HuH-7.5 (cell line): ENCODE results near the gene ACOX1.

Source experiments
- DNase-seq: peaks from one replicate; pipeline ENCODE4 v3.0.0; 2011; ENCODE audit warnings: low spot score

The ACOX1 gene

DNA sequence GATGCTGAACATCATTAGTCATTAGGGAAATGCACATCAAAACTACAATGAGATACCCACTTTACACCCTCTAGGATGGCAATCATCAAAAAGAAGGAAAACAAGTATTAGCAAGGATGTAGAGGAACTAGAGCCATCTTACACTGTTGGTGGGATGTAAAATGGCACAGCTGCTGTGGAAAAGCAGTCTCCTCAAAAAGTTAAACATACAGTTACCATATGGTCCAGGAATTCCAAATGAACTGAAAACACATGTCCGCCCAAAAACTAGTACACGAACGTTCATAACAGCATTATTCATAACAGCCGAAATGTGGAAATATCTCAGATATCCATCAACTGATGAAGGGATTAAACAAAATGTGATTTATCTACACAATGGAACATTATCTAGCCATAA lies 45.2 kb downstream of the ACOX1 start:
- DNase-seq, result no peak

DNA sequence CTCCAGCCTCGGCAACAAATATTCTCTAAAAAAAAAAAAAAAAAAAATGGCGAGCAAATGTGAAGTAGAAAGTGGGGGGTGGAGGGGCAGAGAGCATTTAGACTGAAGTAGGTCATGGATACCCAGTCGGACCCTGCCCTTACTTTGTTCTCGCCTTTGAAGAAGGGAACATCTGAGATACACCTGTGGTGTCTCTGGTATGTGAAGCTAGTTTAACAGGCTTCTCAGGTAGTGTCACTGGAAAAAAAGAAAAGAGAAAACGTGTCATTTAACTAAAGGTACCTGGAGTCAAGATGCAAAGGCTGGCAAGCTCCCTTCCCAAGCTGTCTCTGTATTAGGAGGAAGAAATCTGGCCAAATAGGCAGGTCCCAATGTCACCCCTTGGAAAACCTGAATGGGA lies 46.1 kb downstream of the ACOX1 start:
- DNase-seq, result no peak

DNA sequence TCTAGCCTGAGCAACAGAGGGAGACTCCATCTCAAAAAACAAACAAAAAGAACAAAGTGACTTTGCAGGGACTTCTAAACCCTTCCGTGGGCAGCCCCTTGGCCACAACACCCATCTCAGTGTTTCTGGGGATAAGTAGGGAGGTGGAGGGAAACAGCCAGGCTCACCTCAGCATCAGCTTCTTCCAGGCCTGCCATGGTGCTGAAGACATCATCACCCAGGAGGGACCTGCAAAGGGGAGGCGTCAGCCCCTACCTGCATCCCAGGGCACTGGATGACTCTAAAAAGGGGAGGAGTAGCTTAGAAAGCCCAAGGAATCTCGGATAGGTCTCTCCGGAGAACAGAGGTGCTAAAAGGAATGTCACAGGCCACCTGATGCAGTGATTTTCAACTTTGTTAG lies 47.9 kb downstream of the ACOX1 start:
- DNase-seq, result no peak

DNA sequence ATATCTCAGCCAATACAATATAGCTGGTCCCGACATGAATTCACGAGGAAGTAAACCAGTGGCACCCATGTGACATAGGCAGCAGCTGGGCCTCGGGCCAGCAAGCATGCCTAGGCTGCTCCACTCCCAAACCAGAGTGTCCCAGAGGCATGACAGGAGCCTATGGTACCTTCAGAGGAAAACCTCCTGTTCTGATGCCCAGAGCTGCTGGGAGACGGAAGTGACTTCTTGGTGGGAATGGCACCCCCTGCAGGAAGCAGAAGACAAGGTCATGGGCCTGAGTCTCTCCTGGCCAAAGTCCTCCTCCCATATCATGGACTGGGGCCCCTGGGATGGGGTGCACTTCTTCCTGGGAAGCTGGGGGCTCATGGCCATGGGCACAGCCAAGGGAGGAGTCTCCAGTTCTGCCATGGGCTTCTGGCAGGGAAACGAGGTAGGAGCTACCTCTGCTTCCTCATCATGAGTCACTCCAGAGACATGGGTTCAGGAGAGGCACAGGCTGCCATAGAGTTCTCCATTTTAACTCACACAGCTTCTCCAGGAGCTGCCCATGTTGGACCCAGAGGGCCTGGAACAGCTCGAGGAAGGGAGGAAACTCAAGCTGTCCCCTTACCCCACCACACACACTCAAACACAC lies 51.6 kb downstream of the ACOX1 start:
- DNase-seq, result peak; percentile 78

DNA sequence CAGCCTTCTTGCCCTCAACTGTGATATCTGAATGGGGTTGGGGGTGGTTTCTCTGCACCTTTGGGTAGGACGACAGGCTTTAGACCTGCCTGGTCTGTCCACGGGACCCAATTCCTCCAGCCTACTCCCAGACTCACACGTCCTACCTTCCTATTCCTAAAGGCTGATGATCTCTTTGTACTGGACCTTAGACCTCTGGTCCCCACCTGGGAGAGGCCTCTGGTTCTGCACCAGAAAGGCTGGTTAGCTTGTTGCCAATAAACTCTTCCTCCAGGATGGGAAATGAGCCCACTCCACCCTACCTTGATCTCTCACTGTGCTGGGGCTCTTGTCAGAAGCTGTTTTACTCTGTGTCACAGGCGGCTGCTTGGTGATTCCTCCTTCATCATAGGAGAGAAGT lies 52.5 kb downstream of the ACOX1 start:
- no peak for DNase-seq

DNA sequence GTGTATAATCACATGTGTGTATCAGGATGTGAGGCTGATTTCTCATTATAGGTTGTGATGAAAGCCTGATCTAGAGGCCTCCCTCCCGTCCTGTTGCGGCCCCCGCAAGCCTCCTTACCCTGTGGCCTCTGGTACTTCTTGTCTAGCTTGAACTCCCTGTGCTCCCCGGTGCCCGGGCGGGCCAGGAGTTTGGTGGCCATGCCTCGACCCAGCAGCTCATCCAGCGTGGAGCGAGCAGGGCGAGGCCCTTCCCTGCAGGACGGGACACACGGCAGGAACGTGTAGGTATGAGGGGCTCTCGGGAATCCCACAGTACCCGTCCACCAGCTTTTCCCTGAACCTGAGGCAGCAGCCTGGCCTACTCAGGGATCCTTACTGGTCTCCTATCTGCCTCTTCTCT lies 53.1 kb downstream of the ACOX1 start:
- DNase-seq, result no peak

DNA sequence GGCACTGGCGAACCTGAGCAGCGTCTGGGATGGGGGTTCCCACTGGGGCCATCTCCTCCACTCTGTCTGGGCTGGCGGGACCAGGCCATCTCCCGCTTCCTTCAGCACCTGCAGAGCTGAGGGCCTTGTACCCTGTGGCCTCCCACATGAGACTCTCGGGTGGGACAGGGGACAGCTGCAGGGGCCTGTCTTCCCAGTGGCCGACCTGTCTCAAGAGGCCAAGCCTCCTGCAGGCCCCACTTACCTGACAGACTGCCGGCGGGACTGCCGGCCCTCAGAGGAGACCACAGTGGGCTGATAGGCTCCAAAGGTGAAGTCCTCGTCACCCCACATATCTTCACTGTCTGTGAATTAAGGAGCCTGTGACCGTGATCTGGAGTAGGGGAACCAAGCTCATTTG lies 53.9 kb downstream of the ACOX1 start:
- no peak for DNase-seq

DNA sequence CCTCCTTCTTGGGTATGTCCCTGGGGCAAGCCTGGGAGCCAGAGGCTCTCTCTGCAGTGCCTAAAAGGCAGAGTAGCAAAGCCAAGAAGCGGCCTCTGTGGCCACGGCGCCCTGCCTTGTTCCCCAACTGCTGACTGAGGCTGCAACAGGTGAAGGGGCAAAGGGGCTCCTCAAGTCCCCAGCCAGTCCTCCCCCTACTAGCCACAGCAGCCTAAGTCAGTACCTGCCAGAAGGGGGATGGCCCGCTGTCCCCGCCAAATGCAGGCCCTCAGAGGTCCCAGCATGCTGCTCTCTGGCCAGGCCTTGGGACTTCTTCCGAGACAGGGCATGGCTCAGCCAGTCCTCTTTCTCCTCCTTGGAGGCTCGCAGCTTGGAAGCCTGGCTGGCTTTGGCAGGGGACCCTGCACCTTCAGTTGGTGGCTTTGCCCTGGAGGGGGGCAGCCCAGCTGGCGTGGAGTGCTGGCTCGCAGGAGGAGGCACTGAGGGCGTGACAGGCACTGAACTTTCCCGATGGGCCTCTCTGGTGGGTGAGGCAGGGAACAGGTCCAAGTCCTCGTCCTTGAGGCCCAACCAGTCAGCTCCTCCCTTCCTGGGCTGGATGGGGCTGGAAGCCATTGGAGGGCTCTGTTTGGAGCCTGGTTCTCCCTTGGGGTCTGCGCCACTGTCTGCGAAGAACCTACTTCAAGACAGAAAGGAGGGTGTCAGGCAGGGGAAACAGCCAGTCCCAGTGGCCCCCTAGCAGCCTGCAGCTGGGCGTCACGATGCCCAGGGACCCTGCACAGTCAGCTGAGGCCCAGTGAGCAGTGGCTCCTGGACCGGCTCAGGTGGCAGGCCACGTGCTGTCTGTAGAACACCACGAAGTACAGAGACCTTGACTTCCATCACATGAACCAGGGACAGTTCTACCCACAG lies 55.7 kb downstream of the ACOX1 start:
- DNase-seq, result no peak

DNA sequence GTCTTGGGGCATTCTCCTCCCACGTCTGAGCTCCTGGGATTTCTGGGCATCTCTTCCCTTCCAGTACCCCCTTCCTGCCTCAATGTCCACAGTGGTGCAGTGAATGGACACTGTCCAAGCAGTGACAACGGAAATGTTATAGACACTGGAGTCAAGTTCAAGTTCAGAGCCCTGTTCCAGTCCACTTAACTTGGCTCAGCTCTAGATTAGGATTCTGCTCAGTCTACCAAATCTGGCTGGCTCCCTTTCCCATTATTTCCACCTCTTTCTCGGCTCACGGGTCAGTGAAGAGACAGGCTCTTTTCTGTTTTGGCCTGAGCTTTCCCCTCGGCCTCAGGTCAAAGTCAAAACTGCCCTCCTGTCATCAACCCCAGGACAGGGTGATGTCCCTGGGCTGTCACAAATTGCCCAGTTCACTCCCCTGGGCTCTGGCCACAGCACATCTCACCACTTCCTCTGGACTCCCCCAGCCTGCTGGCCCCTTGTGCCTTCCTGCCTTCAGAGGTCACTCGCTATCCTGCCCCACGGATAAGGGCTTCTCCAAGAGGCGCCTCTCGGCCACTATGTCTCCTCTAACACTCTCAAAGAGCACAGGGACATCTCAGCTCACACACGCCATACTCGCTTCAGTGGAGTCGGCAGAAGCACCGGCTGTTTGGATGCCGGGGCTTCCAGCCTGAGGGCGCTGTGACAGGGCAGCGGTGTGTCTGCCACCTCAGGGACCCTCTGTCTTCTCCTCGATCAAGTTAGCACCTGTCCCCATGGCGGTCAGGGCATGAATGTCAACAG lies 56.6 kb downstream of the ACOX1 start:
- DNase-seq, result no peak

DNA sequence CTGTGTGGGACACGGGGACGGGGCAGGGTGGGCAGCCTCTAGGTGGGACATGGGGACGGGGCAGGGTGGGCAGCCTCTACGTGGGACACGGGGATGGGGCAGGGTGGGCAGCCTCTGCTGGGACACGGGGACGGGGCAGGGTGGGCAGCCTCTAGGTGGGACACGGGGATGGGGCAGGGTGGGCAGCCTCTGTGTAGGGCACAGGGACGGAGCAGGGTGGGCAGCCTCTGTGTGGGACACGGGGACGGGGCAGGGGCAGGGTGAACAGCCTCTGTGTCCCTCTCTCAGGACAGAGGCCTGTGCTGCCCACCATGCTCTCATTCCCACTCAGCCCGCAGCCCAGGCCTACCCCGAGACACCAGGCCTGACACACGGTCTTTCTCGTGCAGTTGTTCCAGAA lies 57.4 kb downstream of the ACOX1 start:
- DNase-seq, result no peak

DNA sequence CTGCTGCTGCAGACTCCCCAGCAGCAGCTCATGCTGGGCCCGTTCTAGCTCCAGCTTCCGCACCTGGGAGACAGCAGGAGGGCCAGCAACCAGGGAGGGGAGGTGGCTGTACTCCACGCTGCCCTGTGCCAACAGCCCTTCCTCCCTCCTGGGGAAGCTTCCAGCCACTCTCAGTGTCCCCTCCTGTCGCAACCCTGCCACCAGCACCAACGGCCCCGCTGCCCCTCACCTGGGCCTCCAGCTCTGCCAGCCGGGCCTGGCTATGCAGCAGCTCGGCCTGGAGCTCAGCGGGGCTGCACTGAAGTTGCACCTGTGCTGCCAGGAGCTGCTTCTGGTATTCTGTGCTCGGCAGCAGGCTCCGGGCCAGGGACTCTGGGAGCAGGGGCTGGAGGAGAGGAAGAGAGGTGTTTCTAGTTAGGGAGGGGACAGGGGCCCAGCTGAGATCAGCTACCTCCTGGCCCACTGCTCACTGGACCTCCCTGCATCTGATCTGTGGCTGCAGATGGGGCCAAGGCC lies 58.9 kb downstream of the ACOX1 start:
- DNase-seq, result no peak

DNA sequence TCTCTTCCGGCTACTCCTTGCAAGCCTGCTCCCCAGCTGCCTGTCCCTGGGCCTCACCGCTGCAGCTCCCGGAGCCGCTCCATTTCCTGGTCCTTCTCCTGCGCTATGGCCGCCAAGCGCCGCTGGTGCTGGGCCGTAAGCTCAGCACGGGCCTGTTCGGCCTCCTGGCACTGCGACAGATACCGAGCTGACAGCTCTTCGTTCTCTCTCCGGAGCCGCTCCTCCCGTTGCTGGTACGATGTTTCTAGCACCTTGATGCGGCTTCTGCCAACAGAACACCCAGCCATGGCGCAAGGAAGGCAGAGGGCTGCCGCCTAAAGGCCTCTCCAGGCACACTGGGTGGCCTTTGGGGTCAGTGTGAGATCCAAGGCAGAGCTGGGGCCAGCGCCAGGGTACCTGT lies 59.4 kb downstream of the ACOX1 start:
- no peak for DNase-seq

DNA sequence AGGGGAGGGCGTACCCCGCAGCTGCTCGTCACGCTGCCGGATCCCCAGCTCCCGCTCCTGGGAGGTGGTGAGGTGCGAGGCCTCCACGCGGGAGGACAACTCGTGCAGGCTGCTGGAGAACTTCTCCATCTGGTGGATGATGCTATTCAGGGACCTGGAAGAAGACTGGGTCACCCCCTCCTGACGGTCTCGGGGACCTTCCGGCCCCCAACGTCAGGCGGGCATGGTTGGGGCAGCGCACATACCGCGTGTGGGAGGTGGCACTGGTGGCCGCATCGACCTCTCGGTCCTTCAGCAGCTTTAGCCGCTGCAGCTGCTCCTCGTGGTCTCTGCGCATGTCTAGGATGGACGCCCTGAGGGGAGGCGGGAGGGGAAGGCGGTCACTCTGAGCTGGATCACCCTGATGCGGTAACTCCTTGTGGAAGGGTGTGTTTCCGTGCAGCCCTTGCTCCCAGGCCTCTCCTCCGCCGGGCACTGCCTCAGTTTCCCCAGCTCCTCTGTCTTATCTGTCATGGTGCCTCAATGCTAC lies 61.0 kb downstream of the ACOX1 start:
- DNase-seq, result no peak

DNA sequence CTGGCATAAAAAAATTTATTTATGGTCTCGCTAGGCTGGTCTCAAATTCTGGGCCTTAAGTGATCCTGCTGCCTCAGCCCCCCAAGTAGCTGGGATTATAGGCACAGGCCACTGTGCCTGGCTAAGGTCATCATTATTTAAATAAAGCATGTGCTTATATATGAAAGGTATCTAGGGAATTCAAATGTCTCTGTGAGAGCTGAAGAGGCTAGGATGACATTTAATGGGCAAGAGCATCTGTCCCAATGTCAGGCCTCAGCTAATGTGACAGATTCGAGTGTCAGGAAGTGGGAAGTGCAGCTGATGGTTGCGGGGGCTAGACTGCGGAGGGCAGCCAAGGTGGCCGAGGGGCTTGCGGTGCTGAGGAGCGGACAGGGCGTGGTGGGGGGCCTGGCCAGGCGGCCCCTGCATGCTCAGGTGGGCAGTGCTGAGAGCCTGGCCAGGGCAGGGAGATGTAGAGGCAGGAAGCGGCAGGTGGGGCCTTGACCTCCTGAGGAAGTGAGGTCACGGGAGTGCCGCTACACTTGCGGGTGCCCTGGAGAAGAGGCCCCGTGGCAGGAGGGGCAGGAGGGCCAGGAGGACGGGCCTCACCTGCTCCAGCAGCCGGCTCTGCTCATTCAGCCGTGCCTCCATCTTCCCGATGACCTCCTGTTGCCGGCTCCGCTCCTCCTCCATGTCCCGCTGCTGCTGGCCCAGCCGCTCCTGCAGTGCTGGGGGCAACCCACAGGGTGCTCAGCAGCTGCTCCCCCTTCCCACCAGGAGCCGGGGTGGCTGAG lies 61.6 kb downstream of the ACOX1 start:
- no peak for DNase-seq

DNA sequence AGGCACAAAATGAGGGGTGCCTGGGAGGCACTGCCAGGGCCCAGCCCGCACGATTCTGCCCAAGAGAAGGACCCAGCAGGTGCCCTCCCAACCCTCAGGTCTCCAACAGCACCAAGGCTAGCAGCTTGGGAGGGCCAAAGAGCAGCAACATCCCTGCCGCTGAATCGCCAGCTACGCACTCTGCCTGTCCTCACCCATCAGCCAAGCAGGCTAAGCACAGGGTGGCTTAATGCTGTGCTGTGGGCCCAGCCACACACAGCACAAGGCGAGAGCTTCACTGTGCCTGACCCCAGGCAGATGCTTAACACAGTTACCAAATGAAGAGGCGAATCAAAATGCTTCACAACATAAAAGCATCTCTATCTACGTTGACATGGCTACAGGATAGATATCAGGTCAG lies 63.7 kb downstream of the ACOX1 start:
- no peak for DNase-seq

DNA sequence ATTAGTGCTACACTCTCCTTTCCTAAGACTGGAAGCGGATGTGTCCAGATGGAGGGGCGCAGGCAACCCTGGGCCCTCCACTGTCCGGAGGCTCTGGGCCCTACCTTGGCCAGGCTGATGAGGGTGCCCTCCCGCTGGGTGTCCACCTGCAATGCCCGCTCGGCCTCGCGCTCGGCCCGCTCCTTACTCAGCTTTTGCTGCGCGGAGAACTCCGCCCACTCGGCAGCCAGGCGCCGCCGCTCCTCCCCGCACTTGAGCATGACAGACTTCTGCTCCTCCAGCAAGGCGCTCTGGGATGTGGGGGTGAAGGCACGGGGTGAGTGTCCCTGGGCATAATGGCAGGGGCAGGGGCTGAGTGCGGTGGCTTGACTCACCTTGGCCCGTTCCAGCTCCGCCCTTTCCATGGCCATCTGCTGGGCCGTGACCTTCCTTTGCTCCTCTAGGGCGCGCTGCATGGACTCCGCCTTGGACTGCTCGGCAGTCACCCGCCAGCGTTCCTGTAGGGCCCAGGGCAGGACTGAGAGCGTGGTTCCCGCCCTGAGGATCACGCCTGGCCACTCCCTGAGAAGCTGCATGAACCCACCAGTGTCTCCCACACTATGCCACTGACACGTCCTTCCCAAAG lies 64.2 kb downstream of the ACOX1 start:
- no peak for DNase-seq

DNA sequence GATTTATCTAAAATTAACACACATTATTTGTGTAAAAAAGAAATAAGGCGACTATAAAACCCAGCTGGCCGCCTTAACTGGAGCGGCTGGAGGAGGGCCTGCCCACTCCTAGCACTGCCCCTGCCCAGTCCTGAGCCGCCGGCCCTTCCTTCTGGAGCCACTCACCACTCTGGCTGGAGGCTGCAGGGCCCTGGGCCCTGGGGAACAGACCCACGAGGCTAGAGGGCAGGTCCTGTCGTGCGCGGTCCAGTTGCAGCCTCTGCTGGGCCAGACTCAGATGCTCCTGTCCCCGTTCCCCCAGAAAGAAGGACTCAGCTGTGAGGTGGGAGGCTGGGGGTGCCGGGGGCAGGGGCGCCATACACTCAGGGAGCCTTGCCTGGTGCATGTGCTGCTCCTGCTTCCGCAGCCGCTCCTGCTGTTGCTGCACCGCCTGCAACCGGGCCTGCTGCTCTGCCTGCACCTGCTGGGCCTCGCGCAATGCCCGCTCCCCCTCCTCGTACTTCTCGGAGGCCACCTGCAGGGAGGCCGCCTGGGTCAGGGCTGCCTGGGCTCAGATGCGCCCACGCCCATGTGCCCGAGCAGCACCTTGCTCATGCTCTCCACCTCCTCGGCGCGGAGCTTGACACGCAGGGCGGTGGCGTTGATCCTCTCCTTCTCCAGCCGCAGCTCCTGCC lies 65.3 kb downstream of the ACOX1 start:
- DNase-seq, result no peak

DNA sequence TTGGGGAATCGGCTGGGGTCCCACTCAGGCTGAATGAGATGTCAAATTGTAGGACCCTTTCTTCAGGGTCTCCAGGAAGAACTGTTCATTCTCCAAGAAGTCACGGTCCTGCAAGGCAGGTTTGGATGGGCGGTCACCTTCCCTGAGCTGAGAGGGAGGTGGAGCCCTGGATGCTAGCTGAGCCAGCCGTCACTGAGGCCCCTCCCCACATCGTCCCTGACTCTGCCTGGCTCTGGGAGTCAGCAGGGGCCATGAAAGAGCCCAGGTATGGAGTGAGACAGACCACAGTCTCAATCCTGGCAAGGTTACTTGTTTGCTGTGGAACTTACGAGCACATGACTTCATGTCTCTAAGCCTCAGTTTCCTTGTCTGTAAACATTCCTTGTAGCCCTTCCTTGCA lies 68.3 kb downstream of the ACOX1 start:
- no peak for DNase-seq

DNA sequence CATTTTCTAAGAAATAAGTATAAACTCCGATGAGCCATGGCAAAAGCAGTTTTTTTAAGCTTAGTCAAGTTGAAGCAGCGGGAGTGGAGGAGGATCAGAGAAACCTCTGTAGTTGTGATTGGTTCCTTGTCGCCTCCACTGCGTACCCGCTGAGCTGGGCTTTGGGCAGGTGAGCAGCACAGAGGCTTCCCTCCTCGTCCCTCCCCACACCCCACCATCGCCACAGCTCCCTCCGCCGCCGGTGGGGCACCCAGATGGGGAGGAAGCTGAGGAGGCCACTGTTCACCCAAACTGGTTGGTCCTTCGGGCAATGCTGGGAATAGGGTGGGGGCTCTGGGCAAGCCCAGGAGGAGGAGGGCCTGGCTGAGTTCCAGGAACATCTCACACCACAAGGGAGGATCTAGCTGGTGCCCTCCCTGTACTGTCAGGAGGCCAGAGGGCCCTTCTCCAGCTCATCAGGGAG lies 69.1 kb downstream of the ACOX1 start:
- no peak for DNase-seq

DNA sequence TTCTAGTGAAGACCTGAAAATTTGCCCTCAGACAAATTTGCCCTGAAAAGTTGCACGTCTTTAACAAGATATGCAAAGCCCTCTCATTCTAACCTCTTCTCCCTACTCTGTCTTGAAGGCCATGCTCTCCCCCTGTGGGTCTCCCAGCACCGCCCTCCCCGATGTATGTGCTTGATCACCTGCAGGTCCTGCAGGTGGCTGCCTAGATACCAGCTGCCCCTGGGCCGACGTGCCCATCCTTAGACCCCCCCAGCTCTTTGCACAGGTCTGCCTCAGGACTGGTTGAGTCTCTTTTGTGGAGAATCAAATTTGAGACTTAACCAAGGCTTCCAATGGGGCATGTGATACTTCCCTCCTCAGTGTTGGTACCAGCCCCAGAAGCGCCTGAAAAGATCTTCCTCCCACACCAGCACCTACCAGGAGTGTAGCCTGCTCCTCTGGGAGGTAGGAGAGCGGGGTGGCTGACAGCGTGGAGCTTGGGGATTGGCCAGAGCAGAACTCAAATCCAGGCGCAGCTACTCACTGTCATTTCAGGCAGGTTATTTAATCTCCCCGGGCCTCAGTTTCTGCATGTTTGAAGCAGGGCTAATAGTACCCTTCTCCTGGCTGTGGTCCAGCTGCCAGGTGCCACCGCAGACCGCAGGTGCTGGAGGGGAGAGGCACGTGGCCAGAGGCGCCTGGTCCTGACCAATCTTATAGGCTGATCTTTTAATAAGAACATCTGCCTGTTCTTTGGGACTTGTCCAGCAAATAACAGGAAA lies 69.7 kb downstream of the ACOX1 start:
- no peak for DNase-seq
